Left ventricle myocardium inferior (tissue), 1 donor: ENCODE results near the gene NIPSNAP2. TPM values are rescaled to one million over a fixed set of nuclear protein-coding genes. Genes with fewer than 3 reads are reported as not detected.
"Not testable (repeated sequence)": the region's sequence is repeated elsewhere in the genome, so short reads cannot be mapped to it uniquely, and the experiment has no call there.

Source experiments
- DNase-seq: peaks from one replicate; pipeline ENCODE4 v3.0.0-alpha.2; 2020
- H3K27ac ChIP-seq: fragments of 200-600 bp; replicated peaks from 2 replicates; pipeline ENCODE4 v1.8.0; 2021
- H3K27me3 ChIP-seq: fragments of 200-600 bp; 2 replicates; pipeline ENCODE4 v1.8.0; 2021; ENCODE audit warnings: low read depth
- H3K36me3 ChIP-seq: fragments of 200-600 bp; 2 replicates; pipeline ENCODE4 v1.8.0; 2021
- H3K4me1 ChIP-seq: fragments of 200-600 bp; 2 replicates; pipeline ENCODE4 v1.8.0; 2021
- H3K4me3 ChIP-seq: fragments of 200-600 bp; 2 replicates; pipeline ENCODE4 v1.8.0; 2021; ENCODE audit warnings: mild to moderate bottlenecking, moderate library complexity
- H3K9me3 ChIP-seq: fragments of 200-600 bp; replicated peaks from 2 replicates; pipeline ENCODE4 v1.8.0; 2021
- intact Hi-C: fragments of 100-400 bp; cut with micrococcal nuclease; formaldehyde crosslinking; loops from one replicate; pipeline ENCODE4 v1.11.0; 2022
- total RNA-seq: library from RNA; stranded (reverse); fragmentation: NEBNext Ultra II Directional; extraction: Animal tissue kit (Norgen Biotek cat#: 25700); gene quantifications from one replicate; pipeline ENCODE4 v1.2.1, GENCODE V29; 2021
- TF ChIP-seq, protein P1 (sequence below): fragments of 200-600 bp; IDR thresholded peaks from 2 replicates; pipeline ENCODE4 v1.8.0; 2021; ENCODE audit warnings: antibody characterized with exemption, mild to moderate bottlenecking, borderline replicate concordance
- donor health status: DM: no; HTN: yes; CAD: no; lungs with severe emphysema.

Gene NIPSNAP2
- total RNA-seq, 1 donor from 2014 or later: 357 TPM

DNA sequence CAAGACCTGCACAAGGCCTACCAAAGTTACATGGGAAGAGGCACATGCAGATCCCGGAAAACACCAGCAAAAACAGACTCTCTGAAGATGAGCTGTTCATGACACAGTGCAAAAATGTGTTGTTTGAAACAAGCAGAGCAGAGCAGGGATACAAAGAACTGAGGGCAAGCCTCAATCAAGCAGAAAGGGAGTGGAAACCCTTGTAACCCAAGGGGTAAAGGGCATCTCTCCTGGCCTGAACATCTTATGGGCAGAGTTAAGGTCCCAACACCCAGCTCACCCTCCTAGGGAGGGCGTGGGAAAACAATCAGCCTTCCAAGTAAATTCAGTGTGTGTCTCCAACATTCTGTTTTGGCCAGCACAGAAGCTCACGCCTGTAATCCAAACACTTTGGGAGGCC, 76.3 kb downstream of the NIPSNAP2 start:
- no peak for DNase-seq
- H3K36me3 ChIP-seq: peaks cover 19% of the 10 kb centered on the region
- no peak overlapping the region for H3K4me3 ChIP-seq
- TF ChIP-seq, protein P1, sequence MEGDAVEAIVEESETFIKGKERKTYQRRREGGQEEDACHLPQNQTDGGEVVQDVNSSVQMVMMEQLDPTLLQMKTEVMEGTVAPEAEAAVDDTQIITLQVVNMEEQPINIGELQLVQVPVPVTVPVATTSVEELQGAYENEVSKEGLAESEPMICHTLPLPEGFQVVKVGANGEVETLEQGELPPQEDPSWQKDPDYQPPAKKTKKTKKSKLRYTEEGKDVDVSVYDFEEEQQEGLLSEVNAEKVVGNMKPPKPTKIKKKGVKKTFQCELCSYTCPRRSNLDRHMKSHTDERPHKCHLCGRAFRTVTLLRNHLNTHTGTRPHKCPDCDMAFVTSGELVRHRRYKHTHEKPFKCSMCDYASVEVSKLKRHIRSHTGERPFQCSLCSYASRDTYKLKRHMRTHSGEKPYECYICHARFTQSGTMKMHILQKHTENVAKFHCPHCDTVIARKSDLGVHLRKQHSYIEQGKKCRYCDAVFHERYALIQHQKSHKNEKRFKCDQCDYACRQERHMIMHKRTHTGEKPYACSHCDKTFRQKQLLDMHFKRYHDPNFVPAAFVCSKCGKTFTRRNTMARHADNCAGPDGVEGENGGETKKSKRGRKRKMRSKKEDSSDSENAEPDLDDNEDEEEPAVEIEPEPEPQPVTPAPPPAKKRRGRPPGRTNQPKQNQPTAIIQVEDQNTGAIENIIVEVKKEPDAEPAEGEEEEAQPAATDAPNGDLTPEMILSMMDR: no peak
- H3K27me3 ChIP-seq: no peaks in the 10 kb centered on the region
- H3K9me3 ChIP-seq: no peaks in the 10 kb centered on the region
- intact Hi-C loops: no loop called here
- no peak overlapping the region for H3K27ac ChIP-seq
- H3K4me1 ChIP-seq: no peaks in the 10 kb centered on the region

DNA sequence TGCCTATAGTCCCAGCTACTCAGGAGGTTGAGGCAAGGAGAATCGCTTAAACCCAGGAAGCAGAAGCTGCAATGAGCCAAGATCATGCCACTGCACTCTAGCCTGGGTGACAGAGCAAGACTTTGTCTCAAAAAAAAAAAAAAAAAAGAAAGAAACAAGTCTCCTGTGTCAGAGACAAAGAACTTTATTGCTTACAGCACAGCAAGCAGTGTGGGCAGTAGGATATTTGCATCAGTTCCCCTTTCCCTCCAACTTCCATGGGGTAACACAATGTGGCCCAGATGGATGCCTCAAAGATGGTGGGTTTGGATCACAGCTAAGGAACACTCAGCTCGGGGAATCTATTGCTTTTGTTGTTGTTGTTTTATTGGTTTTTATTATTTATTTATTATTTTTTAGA, 81.4 kb downstream of the NIPSNAP2 start:
- DNase-seq, H3K9me3 ChIP-seq, H3K4me3 ChIP-seq, H3K27me3 ChIP-seq, intact Hi-C loops, H3K27ac ChIP-seq: not testable (repeated sequence)
- Histone ChIP-seq H3K36me3 (peaks cover 15% of the 10 kb centered on the region), H3K4me1 (peaks cover 40% of the 10 kb centered on the region)

DNA sequence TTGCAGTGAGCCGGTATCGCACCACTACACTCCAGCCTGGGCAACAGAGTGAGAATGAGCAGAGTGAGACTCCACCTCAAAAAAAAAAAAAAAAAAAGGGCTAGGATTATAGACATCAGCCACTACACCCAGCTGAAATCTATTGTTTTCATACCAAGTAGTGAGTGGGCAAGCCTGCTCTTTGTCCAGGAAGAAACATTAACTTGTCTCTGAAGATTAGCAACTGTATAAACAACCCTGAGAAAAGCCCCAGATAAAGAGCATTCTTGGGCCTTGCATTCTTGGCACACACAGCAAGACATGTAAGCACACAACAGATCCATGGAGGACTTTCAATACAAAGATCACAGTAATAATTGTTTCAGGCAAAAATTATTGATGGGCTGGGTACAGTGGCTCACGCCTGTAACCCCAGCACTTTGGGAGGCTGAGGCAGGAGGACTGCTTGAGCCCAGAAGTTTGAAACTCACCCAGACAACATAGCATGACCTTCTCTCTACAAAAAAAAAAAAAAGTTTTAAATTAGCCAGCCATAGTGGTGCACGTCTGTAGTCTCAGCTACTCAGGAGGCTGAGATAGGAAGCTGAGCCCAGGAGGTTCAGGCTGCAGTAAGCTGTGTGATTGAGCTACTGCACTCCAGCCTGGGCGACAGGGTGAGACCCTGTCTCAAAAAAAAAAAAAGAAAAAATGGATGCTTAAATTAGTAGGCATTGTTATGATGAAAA, 82.5 kb downstream of the NIPSNAP2 start:
- Histone ChIP-seq H3K27ac (peak overlapping the region; percentile 30), H3K27me3 (no peaks in the 10 kb centered on the region), H3K4me3 (no peak overlapping the region), H3K4me1 (peaks cover 48% of the 10 kb centered on the region), H3K9me3 (no peaks in the 10 kb centered on the region), H3K36me3 (peaks cover 7% of the 10 kb centered on the region)
- intact Hi-C loops: no loop called here
- TF ChIP-seq, protein P1: no peak
- DNase-seq: no peak

DNA sequence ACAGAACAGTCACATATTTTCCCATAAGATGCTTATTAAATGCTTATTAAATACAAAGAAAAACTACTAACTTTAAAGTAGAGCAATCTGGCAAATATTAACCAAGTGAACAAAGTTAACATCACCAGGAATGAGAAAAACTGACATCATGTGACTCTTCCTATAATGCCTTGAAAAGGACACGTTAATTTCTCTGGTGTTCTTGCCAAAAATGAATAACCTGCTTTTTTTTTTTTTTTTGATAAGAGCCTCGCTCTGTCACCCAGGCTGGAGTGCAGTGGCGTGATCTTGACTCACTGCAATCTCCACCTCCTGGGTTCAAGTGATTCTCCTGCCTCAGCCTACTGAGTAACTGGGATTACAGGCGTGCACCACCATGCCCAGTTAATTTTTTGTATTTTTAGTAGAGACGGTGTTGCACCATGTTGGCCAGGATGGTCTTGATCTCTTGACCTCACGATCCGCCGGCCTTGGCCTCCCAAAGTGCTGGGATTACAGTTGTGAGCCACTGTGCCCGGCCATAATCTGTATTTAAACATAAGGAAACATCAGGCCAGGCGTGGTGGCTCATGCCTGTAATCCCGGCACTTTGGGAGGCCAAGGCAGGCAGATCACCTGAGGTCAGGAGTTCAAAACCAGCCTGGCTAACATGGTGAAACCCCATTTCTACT, 83.2 kb downstream of the NIPSNAP2 start:
- Histone ChIP-seq H3K4me1 (peaks cover 55% of the 10 kb centered on the region), H3K27ac (peak overlapping the region; percentile 30)
- DNase-seq, H3K36me3 ChIP-seq, H3K9me3 ChIP-seq, H3K4me3 ChIP-seq, intact Hi-C loops, H3K27me3 ChIP-seq: not testable (repeated sequence)

DNA sequence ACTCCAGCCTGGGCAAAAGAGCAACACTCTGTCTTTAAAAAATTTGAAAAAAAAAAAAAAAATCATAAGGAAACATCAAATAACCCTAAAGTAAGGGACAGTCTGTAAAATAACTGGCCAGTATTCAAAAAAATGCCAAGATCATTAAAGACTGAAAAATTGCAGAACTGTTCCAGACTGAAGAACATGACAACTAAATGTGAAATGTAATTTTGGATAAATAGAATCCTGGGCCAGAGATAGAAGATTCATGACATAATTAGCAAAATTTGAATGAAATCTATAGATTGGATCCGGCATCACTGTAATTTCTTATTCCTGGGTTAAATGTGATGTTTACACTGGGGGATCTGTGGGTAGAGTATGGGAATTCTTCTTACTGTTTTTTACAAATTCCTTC, 83.9 kb downstream of the NIPSNAP2 start:
- H3K27me3 ChIP-seq: no peaks in the 10 kb centered on the region
- peak overlapping the region; percentile 53 for H3K27ac ChIP-seq
- peaks cover 62% of the 10 kb centered on the region for H3K4me1 ChIP-seq
- H3K9me3 ChIP-seq: no peaks in the 10 kb centered on the region
- intact Hi-C loops: no loop called here
- DNase-seq: no peak
- H3K4me3 ChIP-seq: no peak overlapping the region
- peaks cover 6% of the 10 kb centered on the region for H3K36me3 ChIP-seq
- TF ChIP-seq, protein P1: no peak

DNA sequence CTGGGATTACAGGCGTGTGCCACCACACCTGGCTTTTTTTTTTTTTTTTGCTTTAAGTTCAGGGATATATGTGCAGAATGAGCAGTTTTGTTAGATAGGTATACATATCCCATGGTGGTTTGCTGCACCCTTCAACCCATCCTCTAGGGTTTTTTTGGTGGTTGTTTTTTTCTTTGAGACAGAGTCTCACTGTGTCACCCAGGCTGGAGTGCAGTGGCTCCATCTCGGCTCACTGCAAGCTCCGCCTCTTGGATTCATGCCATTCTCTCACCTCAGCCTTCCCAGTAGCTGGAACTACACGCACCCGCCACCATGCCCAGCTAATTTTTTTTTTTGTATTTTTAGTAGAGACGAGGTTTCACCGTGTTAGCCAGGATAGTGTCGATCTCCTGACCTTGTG, 84.4 kb downstream of the NIPSNAP2 start:
- intact Hi-C loops, DNase-seq, H3K4me3 ChIP-seq, H3K27me3 ChIP-seq, H3K9me3 ChIP-seq: not testable (repeated sequence)
- H3K36me3 ChIP-seq: peaks cover 12% of the 10 kb centered on the region
- peak overlapping the region; percentile 53 for H3K27ac ChIP-seq
- H3K4me1 ChIP-seq: peaks cover 65% of the 10 kb centered on the region

Other genes starting within 250 kb of the NIPSNAP2 start
- not detected for gene SEPTIN14, start 101.8 kb upstream of the NIPSNAP2 start, total RNA-seq
- 5.6 TPM for gene ZNF713, start 77.1 kb upstream of the NIPSNAP2 start, total RNA-seq
- gene MRPS17, start 12.7 kb upstream of the NIPSNAP2 start, total RNA-seq: 19.4 TPM
- gene PSPH, start 86.9 kb downstream of the NIPSNAP2 start, total RNA-seq: 12.9 TPM
- 67.6 TPM for gene CCT6A, start 87.2 kb downstream of the NIPSNAP2 start, total RNA-seq
- 33.5 TPM for gene SUMF2, start 99.7 kb downstream of the NIPSNAP2 start, total RNA-seq
- gene PHKG1, start 128.4 kb downstream of the NIPSNAP2 start, total RNA-seq: 21.4 TPM
- 468 TPM for gene CHCHD2, start 141.9 kb downstream of the NIPSNAP2 start, total RNA-seq
- gene NUPR2, start 151.8 kb downstream of the NIPSNAP2 start, total RNA-seq: not detected